ENCODE data around the gene FILIP1. TPM values are rescaled to one million over a fixed set of nuclear protein-coding genes. Genes with fewer than 3 reads are reported as not detected.

Gene FILIP1
- total and polyA plus RNA-seq, 2 of the 8 experiments (the other 6 are each of a cell fraction or from before 2014, with no cell fraction given) = 2.4 to 5.7 TPM

DNA sequence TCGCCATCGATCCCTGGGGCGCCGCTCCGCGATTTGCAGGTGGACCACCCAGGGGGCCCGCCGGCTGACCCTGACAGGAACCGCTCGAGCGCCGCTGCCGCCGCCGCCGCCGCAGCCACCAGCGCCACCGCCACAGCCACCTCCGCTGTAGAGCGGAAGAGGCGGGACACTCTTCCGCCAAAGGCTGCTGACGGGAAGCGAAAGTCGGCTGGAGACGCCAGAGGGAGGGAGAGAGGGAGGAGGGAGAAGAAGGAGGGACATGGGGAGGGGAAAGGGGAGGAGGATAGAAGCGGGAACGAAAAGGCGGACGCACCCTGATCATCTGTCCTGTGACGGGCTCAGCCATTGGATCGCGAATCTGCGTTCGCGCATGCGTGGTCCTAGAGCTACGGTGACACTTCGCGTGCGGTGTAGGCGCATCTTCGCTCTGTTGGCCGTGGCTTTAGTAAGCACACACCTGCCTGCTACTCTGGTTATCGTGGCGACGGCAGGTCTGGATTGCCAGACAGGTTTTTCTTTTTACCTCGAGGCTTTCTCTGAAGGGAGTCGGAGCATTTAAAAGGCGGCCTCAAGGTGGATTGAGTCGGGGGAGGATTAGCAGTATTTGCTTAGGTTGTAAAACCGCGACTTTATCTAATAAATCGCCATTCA lies 208.8 kb downstream of the FILIP1 start, which contains the start of gene TMEM30A (continued):
- no peak for TF ChIP-seq CBX8 (IDR thresholded peaks at IDR 0.05; ENCODE audit: borderline replicate concordance, low read depth, low read length)
- peak in 1 of 2 experiments; percentile 79; a peak in 1 of 3 replicates for TF ChIP-seq EP300 (IDR thresholded peaks at IDR 0.05; ENCODE audit: borderline replicate concordance in 1 of 2, low read depth in 2 of 2, low read length in 2 of 2)
- TF ChIP-seq PHF8 (conservative IDR thresholded peaks at IDR 0.05; ENCODE audit: low read depth, low read length) = peak; percentile 65; the same call in 1 of the 2 replicates
- TF ChIP-seq RBBP5 (IDR thresholded peaks at IDR 0.05; ENCODE audit: borderline replicate concordance, low read depth, low read length) = peak; percentile 96; the same call in 1 of the 2 replicates
- TF ChIP-seq GABPA (IDR thresholded peaks at IDR 0.05; ENCODE audit: borderline replicate concordance, insufficient read depth, low read length) = peak; percentile 66; the same call in 1 of the 2 replicates
- 0 out of 4 replicates have a peak, but pooled peaks of 1 of the 2 experiments have one; percentile 1 for TF ChIP-seq RAD21 (IDR thresholded peaks at IDR 0.05 in 1 of 2, conservative IDR thresholded peaks at IDR 0.05 in 1 of 2; ENCODE audit: low read depth in 2 of 2, low read length in 2 of 2)
- no peak for TF ChIP-seq FOSL1 (IDR thresholded peaks at IDR 0.05; ENCODE audit: insufficient read depth, low read depth, low read length)
- peak; percentile 92 for TF ChIP-seq POLR2AphosphoS5 (IDR thresholded peaks at IDR 0.05; ENCODE audit: low read depth, low read length)
- TF ChIP-seq CBX5 (IDR thresholded peaks at IDR 0.05; ENCODE audit: low read depth, low read length) = no peak
- no peak for TF ChIP-seq NANOG (IDR thresholded peaks at IDR 0.05; ENCODE audit: insufficient read depth, low read depth, low read length, poor library complexity, severe bottlenecking)
- TF ChIP-seq NRF1 (IDR thresholded peaks at IDR 0.05; ENCODE audit: low read depth, low read length) = peak; percentile 30; the same call in 1 of the 2 replicates
- TF ChIP-seq, protein P1, sequence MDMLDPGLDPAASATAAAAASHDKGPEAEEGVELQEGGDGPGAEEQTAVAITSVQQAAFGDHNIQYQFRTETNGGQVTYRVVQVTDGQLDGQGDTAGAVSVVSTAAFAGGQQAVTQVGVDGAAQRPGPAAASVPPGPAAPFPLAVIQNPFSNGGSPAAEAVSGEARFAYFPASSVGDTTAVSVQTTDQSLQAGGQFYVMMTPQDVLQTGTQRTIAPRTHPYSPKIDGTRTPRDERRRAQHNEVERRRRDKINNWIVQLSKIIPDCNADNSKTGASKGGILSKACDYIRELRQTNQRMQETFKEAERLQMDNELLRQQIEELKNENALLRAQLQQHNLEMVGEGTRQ (IDR thresholded peaks at IDR 0.05; ENCODE audit: low read length) = peak; percentile 73
- TF ChIP-seq, protein P2, sequence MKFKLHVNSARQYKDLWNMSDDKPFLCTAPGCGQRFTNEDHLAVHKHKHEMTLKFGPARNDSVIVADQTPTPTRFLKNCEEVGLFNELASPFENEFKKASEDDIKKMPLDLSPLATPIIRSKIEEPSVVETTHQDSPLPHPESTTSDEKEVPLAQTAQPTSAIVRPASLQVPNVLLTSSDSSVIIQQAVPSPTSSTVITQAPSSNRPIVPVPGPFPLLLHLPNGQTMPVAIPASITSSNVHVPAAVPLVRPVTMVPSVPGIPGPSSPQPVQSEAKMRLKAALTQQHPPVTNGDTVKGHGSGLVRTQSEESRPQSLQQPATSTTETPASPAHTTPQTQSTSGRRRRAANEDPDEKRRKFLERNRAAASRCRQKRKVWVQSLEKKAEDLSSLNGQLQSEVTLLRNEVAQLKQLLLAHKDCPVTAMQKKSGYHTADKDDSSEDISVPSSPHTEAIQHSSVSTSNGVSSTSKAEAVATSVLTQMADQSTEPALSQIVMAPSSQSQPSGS (IDR thresholded peaks at IDR 0.05; ENCODE audit: low read length) = no peak
- no peak for TF ChIP-seq BRCA1 (IDR thresholded peaks at IDR 0.05; ENCODE audit: low read depth, low read length)
- no peak for TF ChIP-seq SP2 (IDR thresholded peaks at IDR 0.05; ENCODE audit: low read length)
- no peak for TF ChIP-seq POU5F1 (IDR thresholded peaks at IDR 0.05; ENCODE audit: low read depth, low read length)
- peak; percentile 99 for TF ChIP-seq ASH2L (IDR thresholded peaks at IDR 0.05; ENCODE audit: low read length)
- peak; percentile 43 to 77 for TF ChIP-seq POLR2A (IDR thresholded peaks at IDR 0.05; ENCODE audit: control extremely low read depth in 1 of 2, low read depth in 2 of 2, low read length in 2 of 2)
- peak; percentile 48; the same call in 1 of the 2 replicates for TF ChIP-seq SP1 (IDR thresholded peaks at IDR 0.05; ENCODE audit: low read depth, low read length)
- peak; percentile 68; the same call in 1 of the 2 replicates for TF ChIP-seq TBP (IDR thresholded peaks at IDR 0.05; ENCODE audit: low read depth, low read length)

Data from H1 (cell line).